HepG2 (cell line): Measurements from ENCODE around the gene ANO6. TPM values are rescaled to one million over a fixed set of nuclear protein-coding genes. Genes with fewer than 3 reads are reported as not detected.

Experiments used
- ATAC-seq: fragments of 200-7000 bp; cut with Tn5 transposase; 3 replicates; pipeline ENCODE4 v1.9.1; 2020; ENCODE audit warnings: mild to moderate bottlenecking, moderate library complexity
- BruUV-seq: library from RNA; stranded (reverse); fragments of 400-500 nt; replicated peaks from 2 replicates; lab custom pipeline; 2021; lab: Mats Ljungman, UMichigan
- CTCF ChIA-PET: fragments of 300-600 bp; formaldehyde crosslinking; extraction: SDS; loops from one replicate; lab custom pipeline; 2021; ENCODE audit warnings: low total read pairs, inconsistent platforms, low intra/inter-chr PET ratio; lab: Yijun Ruan, JAX
- POLR2A ChIA-PET: fragments of 350-600 bp; sonication (Branson Sonifier 250); formaldehyde crosslinking; loops from one replicate; lab custom pipeline; 2020; ENCODE audit warnings: antibody characterized with exemption, inconsistent platforms; lab: Yijun Ruan, JAX
- DNase-seq: peaks from one replicate; pipeline ENCODE4 v3.0.0-alpha.2; 2015; ENCODE audit warnings: low spot score
- FAIRE-seq: peaks from 3 replicates; lab custom pipeline; 2011; peaks lifted over from hg19 to GRCh38; lab: Jason Lieb, UNC
- H2AFZ ChIP-seq: one replicate; pipeline ENCODE4 v1.6.1; 2011; ENCODE audit warnings: low read length, inconsistent platforms
- H3K27ac ChIP-seq: fragments of 300-600 bp; 3 replicates; pipeline ENCODE4 v1.8.0; 2011; ENCODE audit warnings: mixed run types, mild to moderate bottlenecking, mixed read lengths, low read length, inconsistent platforms; ENCODE audit not compliant: insufficient read depth; ENCODE audit errors: extremely low read length
- H3K27me3 ChIP-seq, 2 experiments: fragments of 200-600 bp in 1 of 2; 2 replicates in 1 of 2; 3 replicates in 1 of 2; pipeline versions ENCODE4 v1.6.0 to v1.8.0; 2011; ENCODE audit warnings: low read length in 2 of 2, mild to moderate bottlenecking in 2 of 2, moderate library complexity in 2 of 2, inconsistent platforms in 1 of 2; ENCODE audit not compliant: insufficient read depth in 2 of 2, control insufficient read depth in 1 of 2
- H3K36me3 ChIP-seq, 2 experiments: fragments of 200-600 bp in 1 of 2; replicated peaks in 1 of 2; 2 replicates in 1 of 2; 3 replicates in 1 of 2; pipeline versions ENCODE4 v1.5.1 to v1.8.0; 2011; ENCODE audit warnings: low read length in 2 of 2, inconsistent platforms in 1 of 2; ENCODE audit not compliant: insufficient read depth in 2 of 2, control insufficient read depth in 1 of 2
- H3K4me1 ChIP-seq: 2 replicates; pipeline ENCODE4 v1.5.1; 2012; ENCODE audit warnings: low read length, inconsistent platforms; ENCODE audit not compliant: insufficient read depth
- H3K4me2 ChIP-seq: 2 replicates; pipeline ENCODE4 v1.6.0; 2011; ENCODE audit warnings: low read depth, low read length, inconsistent platforms
- H3K4me3 ChIP-seq, 3 experiments: fragments of 200-600 bp in 1 of 3; sonication (generic), shearing (Covaris generic) in 1 of 3; replicated peaks in 1 of 3; 2 replicates each; pipeline ENCODE4 v1.5.1; 2011 to 2016; ENCODE audit warnings: low read length in 3 of 3, inconsistent platforms in 2 of 3, low read depth in 2 of 3, mild to moderate bottlenecking in 2 of 3, control low read depth in 1 of 3, mixed read lengths in 1 of 3; ENCODE audit not compliant: insufficient read depth in 1 of 3
- H3K79me2 ChIP-seq: one replicate; pipeline ENCODE4 v1.6.1; 2011; ENCODE audit warnings: low read length, inconsistent platforms; ENCODE audit not compliant: insufficient read depth
- H3K9ac ChIP-seq: 2 replicates; pipeline ENCODE4 v1.6.0; 2011; ENCODE audit warnings: mild to moderate bottlenecking, low read depth, low read length, inconsistent platforms; ENCODE audit not compliant: insufficient read depth
- H3K9me3 ChIP-seq: 2 replicates; pipeline ENCODE4 v1.5.1; 2012; ENCODE audit warnings: mild to moderate bottlenecking, low read length
- H4K20me1 ChIP-seq: 2 replicates; pipeline ENCODE4 v1.6.0; 2011; ENCODE audit warnings: inconsistent platforms, mild to moderate bottlenecking, low read length, moderate library complexity; ENCODE audit not compliant: insufficient read depth
- ARHGAP35 ChIP-seq: sonication (generic); formaldehyde crosslinking; IDR thresholded peaks from 2 replicates; pipeline ENCODE4 v1.9.0; 2022; ENCODE audit warnings: mild to moderate bottlenecking, inconsistent platforms, moderate library complexity, missing genetic modification reagents, borderline replicate concordance
- ATF7-NPFF ChIP-seq: sonication (generic); formaldehyde crosslinking; IDR thresholded peaks from 2 replicates; pipeline ENCODE4 v1.8.1; 2023; ENCODE audit warnings: mild to moderate bottlenecking, low read depth, missing genetic modification reagents, moderate library complexity
- FOXM1 ChIP-seq: sonication (generic); formaldehyde crosslinking; IDR thresholded peaks from 2 replicates; pipeline ENCODE4 v1.5.0; 2020; ENCODE audit warnings: missing genetic modification reagents
- GABPA ChIP-seq, 2 experiments: IDR thresholded peaks; 2 replicates each; pipeline ENCODE4 v1.6.1; 2011 to 2016; ENCODE audit warnings: low read depth in 2 of 2, low read length in 1 of 2, missing biosample characterization in 1 of 2, missing genetic modification characterization in 1 of 2
- KDM1A ChIP-seq: IDR thresholded peaks from 2 replicates; pipeline ENCODE4 v1.6.1; 2016; ENCODE audit warnings: missing compliant biosample characterization
- SMARCE1 ChIP-seq: fragments of 450-650 bp; IDR thresholded peaks from 2 replicates; pipeline ENCODE4 v1.6.1; 2017; ENCODE audit warnings: borderline replicate concordance
- SOX6 ChIP-seq, 2 experiments: fragments of 450-650 bp in 1 of 2; sonication (generic) in 1 of 2; formaldehyde crosslinking in 1 of 2; IDR thresholded peaks; 2 replicates each; pipeline versions ENCODE4 v1.4.0 to v1.6.1; 2017 to 2020; ENCODE audit warnings: antibody characterized with exemption in 1 of 2, mild to moderate bottlenecking in 1 of 2, missing genetic modification reagents in 1 of 2
- TIGD3 ChIP-seq: sonication (generic); formaldehyde crosslinking; IDR thresholded peaks from 2 replicates; pipeline ENCODE4 v1.5.1; 2020; ENCODE audit warnings: mild to moderate bottlenecking, missing genetic modification reagents, borderline replicate concordance
- TOE1 ChIP-seq: sonication (generic); formaldehyde crosslinking; IDR thresholded peaks from 2 replicates; pipeline ENCODE4 v1.4.0; 2020; ENCODE audit warnings: mild to moderate bottlenecking, missing genetic modification reagents
- ZNF256 ChIP-seq: sonication (generic); formaldehyde crosslinking; conservative IDR thresholded peaks from 2 replicates; pipeline ENCODE4 v1.4.0; 2020; ENCODE audit warnings: missing genetic modification reagents
- ZNF33B ChIP-seq: sonication (generic); formaldehyde crosslinking; IDR thresholded peaks from 2 replicates; pipeline ENCODE4 v1.5.1; 2020; ENCODE audit warnings: mild to moderate bottlenecking, missing genetic modification reagents
- ZNF674 ChIP-seq: sonication (generic); formaldehyde crosslinking; IDR thresholded peaks from 2 replicates; pipeline ENCODE4 v1.5.0; 2020; ENCODE audit warnings: low read depth, mild to moderate bottlenecking, missing genetic modification reagents
- ZNF710 ChIP-seq: sonication (generic); formaldehyde crosslinking; IDR thresholded peaks from 2 replicates; pipeline ENCODE4 v1.5.0; 2020; ENCODE audit warnings: mild to moderate bottlenecking, missing genetic modification reagents, borderline replicate concordance
- WGBS: methylation state at CpG from one replicate; pipeline ENCODE4 v1.1.6; 2017; ENCODE audit warnings: low lambda C conversion rate; 5-methylcytosine and 5-hydroxymethylcytosine counted together
- in situ Hi-C: cut with HindIII; loops from 2 replicates; pipeline ENCODE4 v1.10.0; 2017; ENCODE audit warnings: low pct_unique_long_range_greater_than_20kb; ENCODE audit not compliant: extremely low pct_ligation_motif_present
- intact Hi-C: fragments of 100-400 bp; cut with micrococcal nuclease; formaldehyde crosslinking; loops from one replicate; pipeline ENCODE4 v1.10.0; 2022; ENCODE audit not compliant: unreplicated experiment
- polyA plus RNA-seq, 8 experiments: library from polyadenylated mRNA; depleted of rRNA in 3 of 8; stranded (reverse) in 7 of 8; unstranded in 1 of 8; fragments of >200 nt; fragmentation: Illumina TruSeq in 4 of 8; extraction: Trizol in 4 of 8; gene quantifications; 2 replicates each; pipeline versions ENCODE4 v1.2.1 to v1.2.3, GENCODE V29; 2011 to 2016; ENCODE audit warnings: low read depth in 4 of 8, missing spikeins in 1 of 8, mixed read lengths in 1 of 8; ENCODE audit not compliant: insufficient read depth in 1 of 8
- total RNA-seq, 5 experiments: library from RNA; depleted of rRNA; stranded (reverse); fragments of >200 nt; fragmentation: Illumina TruSeq; extraction: Trizol; gene quantifications; 2 replicates each; pipeline ENCODE4 v1.2.3, GENCODE V29; 2016; ENCODE audit warnings: low read depth in 1 of 5
- TF ChIP-seq, protein P1 (sequence below): sonication (generic); formaldehyde crosslinking; IDR thresholded peaks from 2 replicates; pipeline ENCODE4 v1.5.0; 2020; ENCODE audit warnings: missing genetic modification reagents, mild to moderate bottlenecking, borderline replicate concordance
- TF ChIP-seq, protein P2 (sequence below): sonication (generic); formaldehyde crosslinking; IDR thresholded peaks from 2 replicates; pipeline ENCODE4 v1.9.0; 2022; ENCODE audit warnings: missing genetic modification reagents, mild to moderate bottlenecking, borderline replicate concordance

The ANO6 gene
- total and polyA plus RNA-seq, 2 of the 13 experiments (the other 11 are each of a cell fraction or from before 2014, with no cell fraction given): 37.8 to 57.1 TPM

GRCh38 chr12:45310627-45310968 is 94.7 kb downstream of the ANO6 start:
- H4K20me1 ChIP-seq: no peaks in the 10 kb centered on the region
- no peak overlapping the region for H3K9ac ChIP-seq
- DNase-seq (no peak), FAIRE-seq (no peak), ATAC-seq (no peak)
- ChIA-PET CTCF (no interaction called here), POLR2A (no interaction called here)
- H3K27ac ChIP-seq: no peak overlapping the region
- intact Hi-C loops: no loop called here
- peaks cover 2 to 3% of the 10 kb centered on the region in 2 experiments; a peak in 3 of 5 replicates for H3K36me3 ChIP-seq
- in situ Hi-C loops: no loop called here
- TF ChIP-seq ATF7-NPFF (CRISPR knock-in tag): no peak
- TF ChIP-seq, protein P1, sequence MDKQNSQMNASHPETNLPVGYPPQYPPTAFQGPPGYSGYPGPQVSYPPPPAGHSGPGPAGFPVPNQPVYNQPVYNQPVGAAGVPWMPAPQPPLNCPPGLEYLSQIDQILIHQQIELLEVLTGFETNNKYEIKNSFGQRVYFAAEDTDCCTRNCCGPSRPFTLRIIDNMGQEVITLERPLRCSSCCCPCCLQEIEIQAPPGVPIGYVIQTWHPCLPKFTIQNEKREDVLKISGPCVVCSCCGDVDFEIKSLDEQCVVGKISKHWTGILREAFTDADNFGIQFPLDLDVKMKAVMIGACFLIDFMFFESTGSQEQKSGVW (CRISPR knock-in tag): no peak
- TF ChIP-seq ZNF33B: no peak
- TF ChIP-seq SMARCE1: no peak
- no peak for TF ChIP-seq ZNF710 (CRISPR knock-in tag)
- no peak for TF ChIP-seq ARHGAP35 (CRISPR knock-in tag)
- TF ChIP-seq TOE1 (CRISPR knock-in tag): no peak
- no peak for TF ChIP-seq FOXM1 (CRISPR knock-in tag)
- TF ChIP-seq KDM1A (CRISPR knock-in tag): no peak
- no peak for TF ChIP-seq SOX6 (IDR thresholded peaks at IDR 0.05)
- TF ChIP-seq SOX6 (CRISPR knock-in tag; IDR thresholded peaks at IDR 0.05): no peak
- TF ChIP-seq GABPA (IDR thresholded peaks at IDR 0.05; ENCODE audit: low read depth, low read length): no peak
- TF ChIP-seq GABPA (CRISPR knock-in tag; IDR thresholded peaks at IDR 0.05; ENCODE audit: low read depth): no peak
- no peak for TF ChIP-seq ZNF674 (CRISPR knock-in tag)
- TF ChIP-seq ZNF256 (CRISPR knock-in tag): no peak
- TF ChIP-seq TIGD3 (CRISPR knock-in tag): no peak
- TF ChIP-seq, protein P2, sequence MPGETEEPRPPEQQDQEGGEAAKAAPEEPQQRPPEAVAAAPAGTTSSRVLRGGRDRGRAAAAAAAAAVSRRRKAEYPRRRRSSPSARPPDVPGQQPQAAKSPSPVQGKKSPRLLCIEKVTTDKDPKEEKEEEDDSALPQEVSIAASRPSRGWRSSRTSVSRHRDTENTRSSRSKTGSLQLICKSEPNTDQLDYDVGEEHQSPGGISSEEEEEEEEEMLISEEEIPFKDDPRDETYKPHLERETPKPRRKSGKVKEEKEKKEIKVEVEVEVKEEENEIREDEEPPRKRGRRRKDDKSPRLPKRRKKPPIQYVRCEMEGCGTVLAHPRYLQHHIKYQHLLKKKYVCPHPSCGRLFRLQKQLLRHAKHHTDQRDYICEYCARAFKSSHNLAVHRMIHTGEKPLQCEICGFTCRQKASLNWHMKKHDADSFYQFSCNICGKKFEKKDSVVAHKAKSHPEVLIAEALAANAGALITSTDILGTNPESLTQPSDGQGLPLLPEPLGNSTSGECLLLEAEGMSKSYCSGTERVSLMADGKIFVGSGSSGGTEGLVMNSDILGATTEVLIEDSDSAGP (CRISPR knock-in tag): no peak
- no peaks in the 10 kb centered on the region for H3K79me2 ChIP-seq
- BruUV-seq: no TSS peak
- 100% methylated on average over 1 of the region's 1 CpG for WGBS
- no peaks in the 10 kb centered on the region for H3K4me1 ChIP-seq
- H2AFZ ChIP-seq: no peak overlapping the region
- no peak overlapping the region for H3K4me3 ChIP-seq
- H3K27me3 ChIP-seq: no peaks in the 10 kb centered on the region
- no peaks in the 10 kb centered on the region for H3K9me3 ChIP-seq
- no peak overlapping the region for H3K4me2 ChIP-seq
